Activated T-cell treated with anti-CD3 and anti-CD28 coated beads, Interleukin-2, amount 50 U/mL, for 24 hours (primary cell): ENCODE measurements around the gene CDYL.

Source experiments
- DNase-seq: peaks from one replicate; pipeline ENCODE4 v3.0.0-alpha.2; 2020
- H3K27ac Mint-ChIP-seq: 2 replicates; pipeline ENCODE4 v1.8.0; 2020; ENCODE audit warnings: mild to moderate bottlenecking, mixed read lengths
- H3K27me3 Mint-ChIP-seq: 2 replicates; pipeline ENCODE4 v1.8.0; 2020; ENCODE audit warnings: mixed read lengths
- H3K36me3 Mint-ChIP-seq: 2 replicates; pipeline ENCODE4 v1.8.0; 2020; ENCODE audit warnings: low read depth, mixed read lengths
- H3K4me1 Mint-ChIP-seq: 2 replicates; pipeline ENCODE4 v1.8.0; 2020; ENCODE audit warnings: low read depth, mixed read lengths
- H3K4me3 Mint-ChIP-seq: 2 replicates; pipeline ENCODE4 v1.8.0; 2020; ENCODE audit warnings: mild to moderate bottlenecking, moderate library complexity, mixed read lengths
- H3K9me3 Mint-ChIP-seq: 2 replicates; pipeline ENCODE4 v1.8.0; 2020; ENCODE audit warnings: mixed read lengths

Gene CDYL

GRCh38 chr6:4957521-4958231, 181.5 kb downstream of the CDYL start:
- Mint-ChIP-seq H3K27me3 (no peaks in the 10 kb centered on the region), H3K4me1 (no peaks in the 10 kb centered on the region), H3K9me3 (no peaks in the 10 kb centered on the region), H3K4me3 (no peak overlapping the region), H3K36me3 (peaks cover 36% of the 10 kb centered on the region), H3K27ac (no peak overlapping the region)
- no peak for DNase-seq

- Mint-ChIP-seq H3K36me3 (peaks cover 30% of the 10 kb centered on the region), H3K27me3 (no peaks in the 10 kb centered on the region), H3K27ac (no peak overlapping the region), H3K4me3 (no peak overlapping the region), H3K4me1 (no peaks in the 10 kb centered on the region), H3K9me3 (no peaks in the 10 kb centered on the region)
- DNase-seq = no peak
Measured at GRCh38 chr6:4958624-4959023, 182.4 kb downstream of the CDYL start.

GRCh38 chr6:4961322-4962168, 185.3 kb downstream of the CDYL start:
- Mint-ChIP-seq H3K4me3 (no peak overlapping the region), H3K9me3 (no peaks in the 10 kb centered on the region), H3K27me3 (no peaks in the 10 kb centered on the region)

GRCh38 chr6:4962905-4963304, 186.7 kb downstream of the CDYL start:
- Mint-ChIP-seq H3K27ac (no peak overlapping the region), H3K9me3 (no peaks in the 10 kb centered on the region), H3K27me3 (no peaks in the 10 kb centered on the region), H3K4me3 (no peak overlapping the region), H3K36me3 (no peaks in the 10 kb centered on the region), H3K4me1 (no peaks in the 10 kb centered on the region)
- DNase-seq = no peak

More at GRCh38 chr6:4961322-4962168, 185.3 kb downstream of the CDYL start:
- no peak for DNase-seq
- no peak overlapping the region for H3K27ac Mint-ChIP-seq
- no peaks in the 10 kb centered on the region for H3K4me1 Mint-ChIP-seq
- H3K36me3 Mint-ChIP-seq = peaks cover 2% of the 10 kb centered on the region

- H3K9me3 Mint-ChIP-seq = no peaks in the 10 kb centered on the region
Measured at GRCh38 chr6:4964675-4965561, 188.7 kb downstream of the CDYL start.

GRCh38 chr6:4965562-4966389, 189.6 kb downstream of the CDYL start:
- no peaks in the 10 kb centered on the region for H3K9me3 Mint-ChIP-seq
- DNase-seq = no peak
- H3K27me3 Mint-ChIP-seq = peaks cover 3% of the 10 kb centered on the region
- no peak overlapping the region for H3K27ac Mint-ChIP-seq
- no peak overlapping the region for H3K4me3 Mint-ChIP-seq
- no peaks in the 10 kb centered on the region for H3K36me3 Mint-ChIP-seq
- no peaks in the 10 kb centered on the region for H3K4me1 Mint-ChIP-seq

More at GRCh38 chr6:4964675-4965561, 188.7 kb downstream of the CDYL start:
- H3K36me3 Mint-ChIP-seq = no peaks in the 10 kb centered on the region
- H3K27ac Mint-ChIP-seq = no peak overlapping the region
- no peak overlapping the region for H3K4me3 Mint-ChIP-seq
- H3K4me1 Mint-ChIP-seq = no peaks in the 10 kb centered on the region
- DNase-seq = no peak
- no peaks in the 10 kb centered on the region for H3K27me3 Mint-ChIP-seq

- Mint-ChIP-seq H3K4me3 (no peak overlapping the region), H3K27ac (no peak overlapping the region), H3K36me3 (no peaks in the 10 kb centered on the region), H3K4me1 (no peaks in the 10 kb centered on the region), H3K27me3 (peaks cover 8% of the 10 kb centered on the region), H3K9me3 (no peaks in the 10 kb centered on the region)
- DNase-seq = no peak
Measured at GRCh38 chr6:4967301-4968030, 191.3 kb downstream of the CDYL start.

- no peaks in the 10 kb centered on the region for H3K4me1 Mint-ChIP-seq
- no peaks in the 10 kb centered on the region for H3K9me3 Mint-ChIP-seq
- H3K27ac Mint-ChIP-seq = no peak overlapping the region
- no peaks in the 10 kb centered on the region for H3K36me3 Mint-ChIP-seq
- H3K27me3 Mint-ChIP-seq = peaks cover 9% of the 10 kb centered on the region
- no peak overlapping the region for H3K4me3 Mint-ChIP-seq
- DNase-seq = no peak
Measured at GRCh38 chr6:4969609-4970285, 193.5 kb downstream of the CDYL start.

- no peak for DNase-seq
- no peaks in the 10 kb centered on the region for H3K9me3 Mint-ChIP-seq
- H3K27me3 Mint-ChIP-seq = peaks cover 9% of the 10 kb centered on the region
- H3K4me1 Mint-ChIP-seq = no peaks in the 10 kb centered on the region
- no peak overlapping the region for H3K27ac Mint-ChIP-seq
- no peaks in the 10 kb centered on the region for H3K36me3 Mint-ChIP-seq
- no peak overlapping the region for H3K4me3 Mint-ChIP-seq
Measured at GRCh38 chr6:4970739-4971395, 194.7 kb downstream of the CDYL start.

- Mint-ChIP-seq H3K36me3 (no peaks in the 10 kb centered on the region), H3K27me3 (peaks cover 9% of the 10 kb centered on the region), H3K4me1 (no peaks in the 10 kb centered on the region), H3K27ac (no peak overlapping the region), H3K9me3 (peaks cover 6% of the 10 kb centered on the region), H3K4me3 (no peak overlapping the region)
- DNase-seq = no peak
Measured at GRCh38 chr6:4971851-4972250, 195.6 kb downstream of the CDYL start.

GRCh38 chr6:4972438-4972837, 196.2 kb downstream of the CDYL start:
- DNase-seq = no peak
- H3K27ac Mint-ChIP-seq = no peak overlapping the region
- no peaks in the 10 kb centered on the region for H3K4me1 Mint-ChIP-seq
- H3K27me3 Mint-ChIP-seq = peaks cover 13% of the 10 kb centered on the region
- H3K9me3 Mint-ChIP-seq = peaks cover 10% of the 10 kb centered on the region
- H3K36me3 Mint-ChIP-seq = no peaks in the 10 kb centered on the region
- no peak overlapping the region for H3K4me3 Mint-ChIP-seq

GRCh38 chr6:4973415-4973814, 197.2 kb downstream of the CDYL start:
- Mint-ChIP-seq H3K4me3 (no peak overlapping the region), H3K36me3 (no peaks in the 10 kb centered on the region)
- no peak for DNase-seq

More at GRCh38 chr6:4973415-4973814, 197.2 kb downstream of the CDYL start:
- H3K9me3 Mint-ChIP-seq = peaks cover 15% of the 10 kb centered on the region
- H3K27ac Mint-ChIP-seq = no peak overlapping the region
- peaks cover 18% of the 10 kb centered on the region for H3K27me3 Mint-ChIP-seq
- no peaks in the 10 kb centered on the region for H3K4me1 Mint-ChIP-seq
